NCI-H460 (cell line): ENCODE results near the gene SOX9. TPM values are rescaled to one million over a fixed set of nuclear protein-coding genes. Genes with fewer than 3 reads are reported as not detected.

Experiments used
- DNase-seq: peaks from one replicate; pipeline ENCODE4 v3.0.0-alpha.2; 2016; ENCODE audit warnings: low read depth; ENCODE audit errors: extremely low read depth
- polyA plus RNA-seq: library from polyadenylated mRNA; depleted of rRNA; stranded (reverse); fragments of >200 nt; gene quantifications from 2 replicates; pipeline ENCODE4 v1.2.3, GENCODE V29; 2014; cell fraction: nucleus; rRNA removed
- total RNA-seq: library from RNA; depleted of rRNA; stranded (reverse); fragments of >200 nt; shearing (Covaris generic); gene quantifications from 2 replicates; pipeline ENCODE4 v1.2.3, GENCODE V29; 2014; rRNA removed

Gene SOX9
- 43.8 and 46.4 TPM in 2 replicates for total RNA-seq
- polyA plus RNA-seq: 6.4 and 11.4 TPM in 2 replicates

GRCh38 chr17:72120642-72121163 lies at the start of gene SOX9:
SOX9 (plus strand) TSS chr17:72121020; CDS start chr17:72121392, 372 bp downstream.
- DNase-seq: peak; percentile 97

GRCh38 chr17:72071330-72071729 lies 49.5 kb upstream of the SOX9 start:
- DNase-seq: no peak

- no peak for DNase-seq
These were observed 44.7 kb upstream of the SOX9 start for GRCh38 chr17:72075995-72076677.

- DNase-seq: no peak
These were observed 44.2 kb upstream of the SOX9 start for GRCh38 chr17:72076678-72077030.

- DNase-seq: no peak
These were observed 43.4 kb upstream of the SOX9 start for GRCh38 chr17:72077326-72077960.

- DNase-seq: no peak
These were observed 41.1 kb upstream of the SOX9 start for GRCh38 chr17:72079700-72080099.

- DNase-seq: no peak
These were observed 32.9 kb upstream of the SOX9 start for GRCh38 chr17:72087876-72088275.

GRCh38 chr17:72089453-72089987 lies 31.3 kb upstream of the SOX9 start:
- DNase-seq: no peak

- DNase-seq: no peak
These were observed 30.7 kb upstream of the SOX9 start for GRCh38 chr17:72090108-72090507.

- DNase-seq: no peak
These were observed 28.0 kb upstream of the SOX9 start for GRCh38 chr17:72092710-72093322.

GRCh38 chr17:72093707-72094106 lies 27.1 kb upstream of the SOX9 start:
- DNase-seq: no peak

- DNase-seq: no peak
These were observed 25.5 kb upstream of the SOX9 start for GRCh38 chr17:72095316-72095715.

GRCh38 chr17:72097144-72097543 lies 23.7 kb upstream of the SOX9 start:
- DNase-seq: no peak

- no peak for DNase-seq
These were observed 20.9 kb upstream of the SOX9 start for GRCh38 chr17:72099919-72100318.

GRCh38 chr17:72100470-72100869 lies 20.4 kb upstream of the SOX9 start:
- DNase-seq: no peak

- DNase-seq: no peak
These were observed 19.3 kb upstream of the SOX9 start for GRCh38 chr17:72101526-72101925.

GRCh38 chr17:72102366-72102765 lies 18.5 kb upstream of the SOX9 start:
- no peak for DNase-seq

GRCh38 chr17:72104164-72104862 lies 16.5 kb upstream of the SOX9 start:
- no peak for DNase-seq

GRCh38 chr17:72104863-72105234 lies 16.0 kb upstream of the SOX9 start:
- DNase-seq: peak; percentile 56

GRCh38 chr17:72107100-72107499 lies 13.7 kb upstream of the SOX9 start:
- no peak for DNase-seq
